Measurements from ENCODE around the gene CEACAM3. TPM values are rescaled to one million over a fixed set of nuclear protein-coding genes. Genes with fewer than 3 reads are reported as not detected.

CEACAM3 gene
- total and polyA plus RNA-seq, 9 of the 15 experiments (the other 6 are each of a cell fraction or from before 2014, with no cell fraction given), result not detected

GRCh38 chr19:41821003-41821735, 24.8 kb downstream of the CEACAM3 start (continued):
- TF ChIP-seq REST (IDR thresholded peaks at IDR 0.05; ENCODE audit: borderline replicate concordance) (peak; percentile 49; the same call in 1 of the 2 replicates), REST (CRISPR knock-in tag; IDR thresholded peaks at IDR 0.05; ENCODE audit: low read depth) (no peak), SMC3 (conservative IDR thresholded peaks at IDR 0.05; ENCODE audit: insufficient read depth, low read depth, low read length) (0 out of 2 replicates have a peak, but pooled peaks have one; percentile 38), CTCF (IDR thresholded peaks at IDR 0.05 in 2 of 3, conservative IDR thresholded peaks at IDR 0.05 in 1 of 3; ENCODE audit: insufficient read depth in 2 of 3, low read depth in 1 of 3, low read length in 3 of 3) (peak; percentile 83 to 91 (median 87))

Measured in K562 (cell line).